ENCODE data around the gene ADCY1. TPM values are rescaled to one million over a fixed set of nuclear protein-coding genes. Genes with fewer than 3 reads are reported as not detected.

ADCY1 gene
- total RNA-seq, 4 donors from 2014 or later: 0.15 to 0.72 (median 0.26) TPM

- 82% methylated on average over 7 of the region's 7 CpGs for WGBS
- Histone ChIP-seq H3K27ac (no peak overlapping the region), H3K4me3 (no peak overlapping the region), H3K9me3 (peaks cover 7% of the 10 kb centered on the region), H3K27me3 (no peaks in the 10 kb centered on the region), H3K36me3 (no peaks in the 10 kb centered on the region), H3K4me1 (no peaks in the 10 kb centered on the region)
- TF ChIP-seq CTCF (IDR thresholded peaks at IDR 0.05) (no peak), POLR2AphosphoS5 (IDR thresholded peaks at IDR 0.05) (no peak), EP300 (IDR thresholded peaks at IDR 0.05) (no peak), POLR2A (IDR thresholded peaks at IDR 0.05) (no peak)
- no peak for DNase-seq (ENCODE audit: low spot score in 2 of 2)
These were observed 32.8 kb downstream of the ADCY1 start for GRCh38 chr7:45606931-45607330.

GRCh38 chr7:45609180-45609579 is 35.0 kb downstream of the ADCY1 start:
- Histone ChIP-seq H3K4me3 (no peak overlapping the region), H3K27ac (no peak overlapping the region), H3K27me3 (no peaks in the 10 kb centered on the region), H3K36me3 (no peaks in the 10 kb centered on the region), H3K4me1 (no peaks in the 10 kb centered on the region), H3K9me3 (peaks cover 12% of the 10 kb centered on the region)
- 97% methylated on average over 15 of the region's 16 CpGs for WGBS
- TF ChIP-seq EP300 (IDR thresholded peaks at IDR 0.05): no peak
- TF ChIP-seq POLR2A (IDR thresholded peaks at IDR 0.05): no peak
- no peak for TF ChIP-seq POLR2AphosphoS5 (IDR thresholded peaks at IDR 0.05)
- TF ChIP-seq CTCF (IDR thresholded peaks at IDR 0.05): no peak
- no peak for DNase-seq (ENCODE audit: low spot score in 2 of 2)

GRCh38 chr7:45610019-45610418 is 35.9 kb downstream of the ADCY1 start:
- no peak overlapping the region for H3K4me3 ChIP-seq
- WGBS: 91% methylated on average over 7 of the region's 10 CpGs
- no peaks in the 10 kb centered on the region for H3K27me3 ChIP-seq
- no peak overlapping the region for H3K27ac ChIP-seq
- H3K9me3 ChIP-seq: peaks cover 12% of the 10 kb centered on the region
- H3K4me1 ChIP-seq: no peaks in the 10 kb centered on the region
- no peaks in the 10 kb centered on the region for H3K36me3 ChIP-seq
- TF ChIP-seq EP300 (IDR thresholded peaks at IDR 0.05): no peak
- TF ChIP-seq POLR2A (IDR thresholded peaks at IDR 0.05): no peak
- no peak for TF ChIP-seq CTCF (IDR thresholded peaks at IDR 0.05)
- no peak for TF ChIP-seq POLR2AphosphoS5 (IDR thresholded peaks at IDR 0.05)
- no peak for DNase-seq (ENCODE audit: low spot score in 2 of 2)

- H3K36me3 ChIP-seq: no peaks in the 10 kb centered on the region
- no peaks in the 10 kb centered on the region for H3K4me1 ChIP-seq
- H3K4me3 ChIP-seq: no peak overlapping the region
- H3K9me3 ChIP-seq: peaks cover 18% of the 10 kb centered on the region
- 65% methylated on average over 3 of the region's 3 CpGs for WGBS
- TF ChIP-seq POLR2A (IDR thresholded peaks at IDR 0.05): no peak
- TF ChIP-seq POLR2AphosphoS5 (IDR thresholded peaks at IDR 0.05): no peak
- no peak for TF ChIP-seq CTCF (IDR thresholded peaks at IDR 0.05)
- TF ChIP-seq EP300 (IDR thresholded peaks at IDR 0.05): no peak
- H3K27ac ChIP-seq: no peak overlapping the region
- no peak for DNase-seq (ENCODE audit: low spot score in 2 of 2)
- no peaks in the 10 kb centered on the region for H3K27me3 ChIP-seq
These were observed 36.6 kb downstream of the ADCY1 start for GRCh38 chr7:45610660-45611299.

GRCh38 chr7:45617166-45617565 is 43.0 kb downstream of the ADCY1 start:
- 94% methylated on average over 3 of the region's 3 CpGs for WGBS
- no peak for TF ChIP-seq POLR2AphosphoS5 (IDR thresholded peaks at IDR 0.05)
- no peak for TF ChIP-seq EP300 (IDR thresholded peaks at IDR 0.05)
- no peak for TF ChIP-seq POLR2A (IDR thresholded peaks at IDR 0.05)
- no peak for TF ChIP-seq CTCF (IDR thresholded peaks at IDR 0.05)
- no peaks in the 10 kb centered on the region for H3K4me1 ChIP-seq
- no peak overlapping the region for H3K4me3 ChIP-seq
- no peak overlapping the region for H3K27ac ChIP-seq
- peaks cover 34% of the 10 kb centered on the region for H3K9me3 ChIP-seq
- H3K27me3 ChIP-seq: no peaks in the 10 kb centered on the region
- DNase-seq (ENCODE audit: low spot score in 2 of 2): no peak
- H3K36me3 ChIP-seq: no peaks in the 10 kb centered on the region

Data from suprapubic skin (tissue), 4 donors.